Activated effector memory CD4-positive, alpha-beta T cell treated with Interleukin-2 at 50 U/mL for 16 hours (primary cell): Measurements from ENCODE around the gene N4BP2L2.

Experiments used
- DNase-seq: peaks from one replicate; pipeline ENCODE4 v3.0.0-alpha.2; 2020

N4BP2L2 gene

DNA sequence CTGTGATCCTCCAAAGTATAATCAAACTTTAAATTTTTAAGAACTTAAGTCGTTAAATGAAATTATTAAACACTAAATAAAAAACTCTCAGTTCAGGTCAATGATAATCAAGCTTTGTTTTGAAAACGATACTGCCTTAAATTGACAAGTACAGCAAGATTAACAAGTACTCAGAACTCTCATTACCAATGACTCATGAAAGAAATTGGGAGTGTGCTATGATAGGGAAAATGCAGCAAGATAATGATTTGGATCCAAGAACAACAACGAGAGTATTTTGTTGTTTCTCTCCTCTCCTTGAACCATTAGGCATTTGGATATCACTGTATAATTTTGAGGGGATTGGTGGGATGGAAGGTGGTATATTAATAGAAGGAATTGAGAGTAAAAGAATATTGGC is 10.2 kb downstream of the N4BP2L2 start:
- DNase-seq, result no peak

- DNase-seq, result no peak
These were observed 11.4 kb downstream of the N4BP2L2 start for GRCh38 chr13:32527151-32527550.

GRCh38 chr13:32525766-32526165 is 12.8 kb downstream of the N4BP2L2 start:
- no peak for DNase-seq

GRCh38 chr13:32515246-32515645 is 23.3 kb downstream of the N4BP2L2 start:
- DNase-seq, result no peak

GRCh38 chr13:32511482-32511881 is 27.1 kb downstream of the N4BP2L2 start:
- no peak for DNase-seq

- no peak for DNase-seq
These were observed 33.7 kb downstream of the N4BP2L2 start for GRCh38 chr13:32504876-32505275.

DNA sequence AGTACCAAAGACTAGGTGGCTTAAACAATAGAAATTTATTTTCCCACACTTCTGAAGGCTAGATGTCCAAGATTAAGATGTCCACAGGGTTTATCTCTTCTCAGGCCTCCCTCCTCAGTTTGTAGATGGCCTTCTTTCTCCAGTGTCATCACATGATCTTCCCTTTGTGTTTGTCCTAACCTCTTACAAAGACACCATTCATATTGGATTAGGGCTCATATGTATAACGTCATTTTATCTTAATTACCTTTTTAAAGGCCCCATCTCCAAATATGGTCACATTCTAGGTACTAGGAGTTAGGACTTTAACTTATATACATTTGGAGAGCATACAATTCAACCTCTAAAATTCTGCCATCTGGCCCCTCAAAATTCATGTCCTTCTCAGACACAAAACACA is 34.3 kb downstream of the N4BP2L2 start:
- no peak for DNase-seq

- DNase-seq, result no peak
These were observed 34.9 kb downstream of the N4BP2L2 start for GRCh38 chr13:32503727-32504126.

- no peak for DNase-seq
These were observed 37.5 kb downstream of the N4BP2L2 start for GRCh38 chr13:32501064-32501463.

DNA sequence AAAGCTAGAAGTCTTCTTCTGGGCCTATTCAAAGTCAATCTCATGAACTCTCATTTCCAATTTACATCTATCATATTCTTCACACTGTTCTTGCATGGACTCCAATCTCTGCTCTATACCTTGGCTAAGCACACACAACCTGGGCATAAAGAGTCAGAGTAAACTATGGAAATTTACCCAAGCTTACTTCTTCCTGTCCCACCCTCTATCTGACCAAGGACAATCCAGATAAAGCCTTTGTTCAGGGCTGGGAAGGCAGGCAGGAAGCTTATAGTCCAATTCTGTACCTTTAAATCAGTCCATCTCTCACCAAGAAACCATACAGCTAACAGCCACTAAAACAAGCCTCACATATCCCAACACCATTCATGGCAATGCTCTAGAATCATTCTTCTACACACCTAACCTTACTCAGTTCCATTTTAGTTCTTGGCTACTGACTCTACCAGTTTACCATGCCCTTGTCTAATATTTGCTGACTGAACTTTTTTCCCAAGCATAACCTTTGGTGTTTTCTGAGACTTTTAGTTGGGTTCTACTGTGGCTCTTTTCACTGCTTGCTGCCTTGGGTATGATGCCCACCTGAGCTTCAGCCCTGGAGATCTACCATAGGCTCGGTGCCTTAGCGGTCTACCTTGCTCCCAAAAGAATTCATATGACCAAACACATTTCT is 38.9 kb downstream of the N4BP2L2 start:
- DNase-seq, result no peak

DNA sequence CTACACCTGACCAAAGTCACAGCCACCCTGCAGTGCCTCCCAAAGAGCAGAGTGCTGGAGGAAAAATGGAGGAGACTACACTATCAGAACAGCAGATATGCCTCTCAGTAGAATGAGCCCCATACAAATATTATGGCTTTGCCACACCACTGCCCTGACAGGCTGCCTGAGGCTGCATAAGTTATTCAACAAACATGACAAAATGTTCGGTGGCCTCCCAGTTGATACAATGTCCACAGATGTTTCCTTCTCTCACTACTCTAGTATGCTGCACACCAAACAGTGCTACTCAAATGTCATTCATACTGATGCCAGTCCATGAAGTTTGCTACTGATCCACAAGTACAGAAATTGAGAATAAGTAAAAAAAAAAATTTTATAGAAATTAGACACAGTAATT is 41.0 kb downstream of the N4BP2L2 start:
- no peak for DNase-seq

DNA sequence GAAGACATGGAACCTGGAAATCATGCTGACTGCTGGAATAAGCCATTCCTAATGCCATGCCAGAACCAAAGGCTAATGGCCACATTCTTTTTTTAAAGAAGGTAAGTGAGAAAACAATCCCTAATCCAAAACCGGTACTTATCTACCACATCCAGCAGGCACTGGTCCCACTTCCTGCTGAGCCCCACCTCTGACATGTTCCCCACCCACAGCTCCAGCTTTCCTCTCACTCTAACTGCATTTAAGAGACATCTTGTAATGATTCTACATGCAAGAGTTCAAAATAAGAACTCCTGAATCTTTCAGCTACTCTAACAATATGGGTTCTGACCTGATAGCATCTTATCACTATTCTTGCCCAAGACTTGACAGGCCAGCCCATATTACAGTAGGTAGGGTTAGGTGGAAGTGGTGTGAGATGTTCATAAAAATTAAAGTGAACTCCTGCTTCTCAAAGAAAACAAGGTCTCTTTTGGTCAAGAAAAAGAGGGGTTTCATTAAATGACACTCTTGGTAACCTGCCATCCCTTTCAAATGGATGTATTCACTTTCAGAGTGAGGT is 41.9 kb downstream of the N4BP2L2 start:
- no peak for DNase-seq

- no peak for DNase-seq
These were observed 42.8 kb downstream of the N4BP2L2 start for GRCh38 chr13:32495841-32496240.

- no peak for DNase-seq
These were observed 43.2 kb downstream of the N4BP2L2 start for GRCh38 chr13:32495429-32495828.

DNA sequence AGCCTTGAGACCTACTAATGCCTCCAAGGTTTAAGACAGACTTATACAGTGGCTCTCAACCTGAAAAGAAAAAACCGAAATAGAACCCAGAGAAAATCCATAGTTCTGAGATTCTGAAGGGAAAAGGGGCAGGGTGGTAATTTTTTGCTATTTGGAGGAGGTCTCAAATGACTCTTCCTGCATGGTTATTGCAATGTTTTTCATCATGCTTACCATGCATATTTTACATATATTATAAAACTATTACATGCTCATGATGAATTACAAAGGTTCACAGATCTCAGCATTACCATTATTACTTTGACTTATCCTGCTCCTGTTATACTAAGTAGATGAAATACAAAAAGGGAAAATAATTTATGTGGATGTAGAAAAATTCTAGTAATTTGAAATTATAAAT is 47.6 kb downstream of the N4BP2L2 start:
- DNase-seq, result no peak

- no peak for DNase-seq
These were observed 61.7 kb downstream of the N4BP2L2 start for GRCh38 chr13:32476892-32477291.

- DNase-seq, result no peak
These were observed 62.4 kb downstream of the N4BP2L2 start for GRCh38 chr13:32476021-32476731.

DNA sequence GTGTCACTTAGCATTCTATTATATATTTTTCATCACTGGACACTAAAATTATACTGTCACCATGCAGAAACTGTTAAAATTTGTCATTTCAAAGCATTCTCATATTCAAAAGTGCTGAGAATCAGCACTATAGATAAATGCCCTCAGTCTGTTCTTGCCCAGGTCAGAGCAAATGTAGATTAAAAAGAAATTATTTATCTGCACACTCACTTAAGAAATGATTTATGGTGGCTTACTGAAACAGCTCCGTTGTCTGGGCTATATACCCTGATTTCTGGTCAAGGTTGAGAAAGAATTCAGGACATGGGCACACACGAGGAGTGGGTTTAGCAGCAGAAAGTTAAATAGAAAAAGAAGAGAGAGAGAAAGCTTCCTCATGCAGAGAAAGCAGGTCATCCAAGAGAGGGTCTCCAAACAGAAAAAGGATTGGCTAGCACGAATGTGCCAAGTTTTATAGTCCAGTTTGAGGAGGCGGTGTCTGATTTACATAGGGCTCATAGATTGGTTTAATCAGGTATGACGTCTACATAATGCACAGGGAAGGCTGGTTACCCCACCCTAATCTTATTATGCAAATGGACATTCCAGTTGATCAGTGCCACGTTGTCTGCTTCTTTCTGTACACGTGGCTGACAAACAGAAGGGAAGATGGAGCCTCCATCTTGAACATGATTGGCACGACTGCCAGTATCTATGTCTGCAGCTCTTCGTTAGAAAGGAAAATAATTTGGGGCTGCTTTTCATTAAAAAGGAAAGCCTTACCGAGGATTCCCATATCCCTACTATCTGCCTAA is 63.4 kb downstream of the N4BP2L2 start:
- DNase-seq, result no peak

GRCh38 chr13:32473650-32474049 is 64.9 kb downstream of the N4BP2L2 start:
- no peak for DNase-seq

DNA sequence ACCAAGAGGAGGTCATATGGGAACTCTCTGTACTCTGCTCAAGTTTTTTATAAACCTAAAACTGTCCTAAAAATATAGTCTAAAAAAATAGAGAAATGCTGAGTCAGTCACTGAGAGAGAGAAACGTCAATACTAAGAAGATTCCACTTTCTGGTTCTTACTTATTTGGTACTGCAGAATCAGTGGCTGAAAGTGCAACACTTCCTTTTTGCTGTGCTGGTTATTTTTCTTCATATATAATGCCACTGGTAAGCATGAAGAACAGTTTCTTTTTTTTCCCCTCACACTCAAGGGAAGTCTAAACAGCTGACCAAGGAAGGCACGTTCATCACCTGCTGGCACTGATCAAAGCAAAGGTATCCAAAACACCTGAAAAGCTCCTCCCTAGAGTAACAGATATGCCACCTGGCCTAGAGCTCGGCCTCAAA is 66.4 kb downstream of the N4BP2L2 start:
- no peak for DNase-seq

- no peak for DNase-seq
These were observed 67.2 kb downstream of the N4BP2L2 start for GRCh38 chr13:32471187-32471922.

DNA sequence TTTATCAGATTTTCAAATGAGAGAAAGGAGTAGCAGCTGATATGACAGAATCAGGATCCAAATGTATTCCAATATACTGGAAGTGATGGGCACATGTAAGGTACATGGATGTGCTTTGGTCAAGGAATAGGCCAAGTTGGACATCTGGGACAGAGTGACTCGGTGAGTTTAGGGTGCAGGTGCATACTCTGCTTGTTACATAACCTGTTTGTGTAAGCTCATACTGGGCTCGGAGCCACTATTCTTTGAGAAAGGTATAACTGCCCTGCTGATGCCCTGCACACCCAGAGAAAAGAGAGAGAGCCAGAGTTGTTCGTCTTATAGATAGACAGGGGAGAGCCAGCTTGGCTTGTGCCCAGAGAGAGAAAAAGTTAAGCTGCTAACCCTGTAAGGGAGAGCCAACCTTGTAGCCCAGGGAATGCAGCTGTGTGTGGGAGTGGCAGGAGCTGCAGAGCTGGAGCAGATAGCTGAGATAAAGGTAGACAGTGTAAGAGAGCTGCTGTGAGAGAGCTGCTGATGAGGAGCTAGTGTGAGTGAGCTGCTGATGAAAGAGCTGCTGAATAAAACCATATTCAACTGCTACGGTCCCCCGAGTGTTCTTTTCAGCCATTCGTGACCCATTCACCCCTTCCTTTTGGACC is 70.0 kb downstream of the N4BP2L2 start:
- DNase-seq, result no peak
